K562 (cell line): Measurements from ENCODE around the gene HAUS1. TPM values are rescaled to one million over a fixed set of nuclear protein-coding genes. Genes with fewer than 3 reads are reported as not detected.

Experiments
- ATAC-seq: fragments of 200-7000 bp; cut with Tn5 transposase; 3 replicates; pipeline ENCODE4 v1.9.1; 2020; ENCODE audit warnings: moderate library complexity
- BruUV-seq: library from RNA; stranded (reverse); fragments of 400-500 nt; replicated peaks from 2 replicates; lab custom pipeline; 2021; lab: Mats Ljungman, UMichigan
- CTCF ChIA-PET: fragments of 300-600 bp; formaldehyde crosslinking; extraction: SDS; loops from one replicate; lab custom pipeline; 2021; ENCODE audit warnings: low intra/inter-chr PET ratio; lab: Yijun Ruan, JAX
- POLR2A ChIA-PET: fragments of 300-600, 350-650 bp; sonication (Branson Sonifier 250); formaldehyde crosslinking; extraction: SDS; loops from one replicate; lab custom pipeline; 2021; ENCODE audit warnings: antibody characterized with exemption, inconsistent platforms; lab: Yijun Ruan, JAX
- DNase-seq, 4 experiments: peaks; one replicate each; pipeline versions ENCODE4 v3.0.0 to v3.0.0-alpha.2; 2011 to 2018; ENCODE audit warnings: low spot score in 3 of 4, mixed read lengths in 3 of 4; ENCODE audit errors: extremely low read depth in 1 of 4
- FAIRE-seq: peaks from 2 replicates; lab custom pipeline; 2011; peaks lifted over from hg19 to GRCh38; lab: Jason Lieb, UNC
- H2AFZ ChIP-seq: 2 replicates; pipeline ENCODE4 v1.6.0; 2011; ENCODE audit warnings: low read depth, low read length, control low read depth, inconsistent platforms
- H3K27ac ChIP-seq: fragments of 200-600 bp; 3 replicates; pipeline ENCODE4 v1.8.0; 2011; ENCODE audit warnings: low read depth, mild to moderate bottlenecking, control low read depth, inconsistent platforms, low read length, moderate library complexity, mixed read lengths; ENCODE audit errors: extremely low read depth
- H3K27me3 ChIP-seq, 2 experiments: fragments of 300-600 bp in 1 of 2; 2 replicates in 1 of 2; 3 replicates in 1 of 2; pipeline versions ENCODE4 v1.6.0 to v1.8.0; 2011; ENCODE audit warnings: inconsistent platforms in 2 of 2, low read length in 2 of 2, mild to moderate bottlenecking in 1 of 2, mixed read lengths in 1 of 2, moderate library complexity in 1 of 2; ENCODE audit not compliant: control insufficient read depth in 2 of 2, insufficient read depth in 2 of 2
- H3K36me3 ChIP-seq: fragments of 300-600 bp; 3 replicates; pipeline ENCODE4 v1.8.0; 2011; ENCODE audit warnings: mild to moderate bottlenecking, low read length, inconsistent platforms; ENCODE audit not compliant: control insufficient read depth, insufficient read depth
- H3K4me1 ChIP-seq, 2 experiments: fragments of 200-600 bp in 1 of 2; replicated peaks in 1 of 2; 2 replicates in 1 of 2; 3 replicates in 1 of 2; pipeline versions ENCODE4 v1.5.1 to v1.8.0; 2011; ENCODE audit warnings: inconsistent platforms in 2 of 2, low read length in 2 of 2, mild to moderate bottlenecking in 1 of 2, mixed read lengths in 1 of 2, moderate library complexity in 1 of 2; ENCODE audit not compliant: control insufficient read depth in 2 of 2, insufficient read depth in 2 of 2
- H3K4me2 ChIP-seq: 2 replicates; pipeline ENCODE4 v1.6.1; 2011; ENCODE audit warnings: low read length, control low read depth, inconsistent platforms, mixed read lengths; ENCODE audit not compliant: insufficient read depth
- H3K4me3 ChIP-seq: fragments of 200-600 bp; sonication (generic), shearing (Covaris generic); 2 replicates; pipeline ENCODE4 v1.5.1; 2016; ENCODE audit warnings: control low read depth, inconsistent platforms
- H3K79me2 ChIP-seq: fragments of 200-600 bp; 3 replicates; pipeline ENCODE4 v1.8.0; 2011; ENCODE audit warnings: low read length, inconsistent platforms; ENCODE audit not compliant: control insufficient read depth, insufficient read depth
- H3K9ac ChIP-seq, 2 experiments: 2 replicates each; pipeline versions ENCODE4 v1.6.0 to v1.6.1; 2011; ENCODE audit warnings: low read depth in 2 of 2, low read length in 2 of 2, control low read depth in 1 of 2, inconsistent platforms in 1 of 2, mild to moderate bottlenecking in 1 of 2, mixed read lengths in 1 of 2; ENCODE audit not compliant: insufficient read depth in 1 of 2
- H3K9me1 ChIP-seq: one replicate; pipeline ENCODE4 v1.6.0; 2011; ENCODE audit warnings: inconsistent platforms, mild to moderate bottlenecking, low read length, moderate library complexity; ENCODE audit not compliant: control insufficient read depth, insufficient read depth
- H3K9me3 ChIP-seq: replicated peaks from 2 replicates; pipeline ENCODE4 v1.5.1; 2011; ENCODE audit warnings: low read depth, low read length, inconsistent platforms; ENCODE audit not compliant: control insufficient read depth, insufficient read depth
- H4K20me1 ChIP-seq: replicated peaks from 2 replicates; pipeline ENCODE4 v1.6.1; 2011; ENCODE audit warnings: low read length, inconsistent platforms, mixed read lengths; ENCODE audit not compliant: control insufficient read depth, insufficient read depth
- ARID1B ChIP-seq: fragments of 450-650 bp; IDR thresholded peaks from 2 replicates; pipeline ENCODE4 v1.6.1; 2016; ENCODE audit warnings: antibody characterized with exemption, mild to moderate bottlenecking, inconsistent platforms
- DMBX1 ChIP-seq: fragments of 250-450 bp; sonication (Bioruptor Pico); IDR thresholded peaks from 2 replicates; pipeline ENCODE4 v1.8.0; 2022; ENCODE audit warnings: inconsistent platforms, mild to moderate bottlenecking, moderate library complexity, borderline replicate concordance
- ESRRA ChIP-seq: fragments of 450-650 bp; IDR thresholded peaks from 2 replicates; pipeline ENCODE4 v1.6.1; 2014; ENCODE audit warnings: low read depth, mild to moderate bottlenecking, moderate library complexity, borderline replicate concordance
- MEF2D ChIP-seq: conservative IDR thresholded peaks from 2 replicates; pipeline ENCODE4 v1.6.1; 2016; ENCODE audit warnings: low read depth, missing genetic modification characterization, missing compliant biosample characterization
- PURB ChIP-seq: sonication (generic); formaldehyde crosslinking; IDR thresholded peaks from 2 replicates; pipeline ENCODE4 v1.9.0; 2021; ENCODE audit warnings: low read depth, mild to moderate bottlenecking, missing genetic modification reagents
- SAFB2 ChIP-seq: fragments of 200-400 bp; formaldehyde crosslinking; IDR thresholded peaks from 2 replicates; pipeline ENCODE4 v1.6.1; 2018; ENCODE audit warnings: borderline replicate concordance, low read length, low read depth, moderate library complexity; ENCODE audit not compliant: severe bottlenecking
- ZBTB17 ChIP-seq: fragments of 450-650 bp; formaldehyde crosslinking; IDR thresholded peaks from 2 replicates; pipeline ENCODE4 v1.4.0; 2020; ENCODE audit warnings: mild to moderate bottlenecking
- WGBS: fragments of 100-300 bp; shearing (Covaris generic); methylation state at CpG from one replicate; pipeline ENCODE4 v1.1.6; 2016; ENCODE audit warnings: low coverage, mixed read lengths; ENCODE audit not compliant: insufficient coverage; ENCODE audit errors: missing lambda C conversion rate; 5-methylcytosine and 5-hydroxymethylcytosine counted together
- in situ Hi-C: fragments of 300-500 bp; cut with MboI; formaldehyde crosslinking; loops from 4 replicates; pipeline ENCODE4 v1.15.0; 2018; ENCODE audit warnings: inconsistent platforms, mixed read lengths
- intact Hi-C: fragments of 100-400 bp; cut with micrococcal nuclease; formaldehyde crosslinking; loops from 2 replicates; pipeline ENCODE4 v1.14.2; 2022
- polyA plus RNA-seq, 8 experiments: library from polyadenylated mRNA; depleted of rRNA in 4 of 8; stranded (reverse) in 5 of 8; unstranded in 3 of 8; fragments of >200 nt; fragmentation: Nextera tagmentation in 2 of 8; fragmentation: Illumina TruSeq in 1 of 8; extraction: Ambion mirVana in 2 of 8; extraction: Trizol in 1 of 8; gene quantifications; 2 replicates each; pipeline versions ENCODE4 v1.2.1 to v1.2.3, GENCODE V29; 2011 to 2014; ENCODE audit warnings: inconsistent platforms in 1 of 8, missing spikeins in 1 of 8
- total RNA-seq, 7 experiments: library from RNA; depleted of rRNA in 6 of 7; stranded (reverse); fragments of >200 nt in 6 of 7; fragmentation: Illumina TruSeq in 2 of 7; extraction: Trizol in 2 of 7; gene quantifications; 2 replicates each; pipeline versions ENCODE4 v1.2.1 to v1.2.3, GENCODE V29; 2011 to 2021; ENCODE audit warnings: low replicate concordance in 1 of 7
- TF ChIP-seq, protein P1 (sequence below): fragments of 200-800 bp; sonication (Bioruptor generic); IDR thresholded peaks from 2 replicates; pipeline ENCODE4 v1.6.1; 2017; ENCODE audit warnings: missing genetic modification characterization, missing compliant biosample characterization

HAUS1 gene
- total and polyA plus RNA-seq, 9 of the 15 experiments (the other 6 are each of a cell fraction or from before 2014, with no cell fraction given), result 45.6 to 135 (median 76.3) TPM

DNA sequence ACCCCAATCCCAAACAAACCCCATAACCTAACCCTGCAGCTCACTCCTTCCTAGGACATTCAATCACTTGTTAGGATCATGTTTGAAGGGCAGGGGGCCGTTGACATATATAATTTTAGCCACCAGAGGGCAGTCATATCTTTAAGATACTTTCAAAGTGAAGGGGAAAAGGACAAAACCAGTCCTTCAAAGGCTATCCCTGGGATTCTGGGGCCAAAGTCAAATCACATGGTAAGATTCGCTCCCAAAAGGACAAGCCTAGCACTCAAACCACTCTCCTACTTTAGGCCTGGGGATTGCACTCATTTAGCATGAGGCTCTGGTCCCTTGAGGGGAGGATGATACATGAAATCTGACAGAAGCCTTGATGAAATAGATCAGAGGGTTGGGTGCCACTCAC lies 44.6 kb downstream of the HAUS1 start (continued):
- TF ChIP-seq ESRRA, result peak; percentile 55; the same call in 1 of the 2 replicates

DNA sequence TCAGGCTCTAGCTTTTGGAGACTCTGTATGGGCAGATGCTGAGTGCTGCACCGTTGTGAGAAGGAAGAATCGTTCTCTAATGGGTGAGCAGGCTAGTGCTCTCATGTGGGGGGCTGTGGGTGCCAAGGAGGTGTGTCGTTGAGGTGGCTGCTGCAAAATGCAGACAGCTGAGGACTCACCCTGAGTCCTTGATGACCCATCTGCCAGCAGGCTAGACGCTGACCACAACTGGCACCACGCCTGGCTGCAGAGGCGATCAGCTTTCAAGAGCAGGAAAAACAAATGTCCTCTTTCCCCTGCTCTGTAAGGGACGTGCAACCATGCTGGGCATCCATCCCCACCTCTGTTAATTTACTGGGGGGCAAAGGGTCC lies 48.2 kb downstream of the HAUS1 start:
- ChIA-PET POLR2A (interaction anchor here (0.5 to 1.1 kb wide), 4 partner anchors 14 to 260 kb away, joined by 3 to 4 read pairs (median 3); no protein-coding TSS in a partner anchor), CTCF (no interaction called here)
- H3K4me3 ChIP-seq, result no peak overlapping the region
- TF ChIP-seq MEF2D (tag) (no peak), ARID1B (no peak), PURB (CRISPR knock-in tag) (no peak), ZBTB17 (no peak), SAFB2 (no peak), DMBX1 (CRISPR knock-in tag) (no peak)
- TF ChIP-seq, protein P1, sequence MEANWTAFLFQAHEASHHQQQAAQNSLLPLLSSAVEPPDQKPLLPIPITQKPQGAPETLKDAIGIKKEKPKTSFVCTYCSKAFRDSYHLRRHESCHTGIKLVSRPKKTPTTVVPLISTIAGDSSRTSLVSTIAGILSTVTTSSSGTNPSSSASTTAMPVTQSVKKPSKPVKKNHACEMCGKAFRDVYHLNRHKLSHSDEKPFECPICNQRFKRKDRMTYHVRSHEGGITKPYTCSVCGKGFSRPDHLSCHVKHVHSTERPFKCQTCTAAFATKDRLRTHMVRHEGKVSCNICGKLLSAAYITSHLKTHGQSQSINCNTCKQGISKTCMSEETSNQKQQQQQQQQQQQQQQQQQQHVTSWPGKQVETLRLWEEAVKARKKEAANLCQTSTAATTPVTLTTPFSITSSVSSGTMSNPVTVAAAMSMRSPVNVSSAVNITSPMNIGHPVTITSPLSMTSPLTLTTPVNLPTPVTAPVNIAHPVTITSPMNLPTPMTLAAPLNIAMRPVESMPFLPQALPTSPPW (CRISPR knock-in tag), result no peak
- TF ChIP-seq, all 486 proteins: peak for 0
- in situ Hi-C loops, result no loop called here
- 0 out of 2 replicates have a peak overlapping the region, but pooled peaks have one; percentile 52 for H2AFZ ChIP-seq
- H3K4me1 ChIP-seq, result peaks cover 30 to 34% of the 10 kb centered on the region in 2 experiments; a peak in 4 of 5 replicates
- 0 out of 2 replicates have a peak, but pooled peaks cover 2% of the 10 kb centered on the region for H3K9me3 ChIP-seq
- no peaks in the 10 kb centered on the region for H3K9me1 ChIP-seq
- H3K27me3 ChIP-seq, result no peaks in the 10 kb centered on the region
- no peak for ATAC-seq
- peak overlapping the region; percentile 62; the same call in 1 of the 2 replicates for H3K4me2 ChIP-seq
- H4K20me1 ChIP-seq, result no peaks in the 10 kb centered on the region
- H3K79me2 ChIP-seq, result no peaks in the 10 kb centered on the region
- H3K27ac ChIP-seq, result peak overlapping the region; percentile 30; the same call in 2 of the 3 replicates
- peak overlapping the region in 1 of 2 experiments; percentile 17; a peak in 1 of 4 replicates for H3K9ac ChIP-seq
- no peaks in the 10 kb centered on the region for H3K36me3 ChIP-seq
- intact Hi-C loops, result loop anchor here (5.0 kb wide), 1 partner anchor 125 kb away; no protein-coding TSS in a partner anchor
- BruUV-seq, result no TSS peak
- 33% methylated on average over 4 of the region's 7 CpGs for WGBS
- no peak for FAIRE-seq
- no peak for DNase-seq
